Esophagus muscularis mucosa (tissue), 4 donors: ENCODE measurements around the gene FAM43B. TPM values are rescaled to one million over a fixed set of nuclear protein-coding genes. Genes with fewer than 3 reads are reported as not detected.

Experiments
- DNase-seq: peaks from one replicate; pipeline ENCODE4 v3.0.0-alpha.2; 2017; ENCODE audit errors: extremely low spot score
- H3K27ac ChIP-seq, 4 donors: fragments of 200-600 bp; sonication (generic); replicated peaks in 1 of 4; 1 replicate in 3 of 4; 2 replicates in 1 of 4; pipeline ENCODE4 v1.5.1; 2016 to 2019; ENCODE audit warnings: mild to moderate bottlenecking in 1 of 4
- H3K27me3 ChIP-seq, 4 donors: fragments of 200-600 bp; sonication (generic); one replicate each; pipeline versions ENCODE4 v1.5.1 to v1.6.0; 2016 to 2019
- H3K36me3 ChIP-seq, 4 donors: fragments of 200-600 bp; sonication (generic); one replicate each; pipeline ENCODE4 v1.5.1; 2016 to 2019
- H3K4me1 ChIP-seq, 4 donors: fragments of 200-600 bp; sonication (generic); one replicate each; pipeline ENCODE4 v1.5.1; 2016 to 2019
- H3K4me3 ChIP-seq, 4 donors: fragments of 200-600 bp; sonication (generic); 1 replicate in 2 of 4; 2 replicates in 2 of 4; pipeline ENCODE4 v1.5.1; 2016 to 2019; ENCODE audit warnings: mild to moderate bottlenecking in 4 of 4, moderate library complexity in 1 of 4
- H3K9me3 ChIP-seq, 4 donors: fragments of 200-600 bp; sonication (generic); 1 replicate in 3 of 4; 2 replicates in 1 of 4; pipeline ENCODE4 v1.5.1; 2016 to 2019
- EP300 ChIP-seq: sonication (generic); formaldehyde crosslinking; IDR thresholded peaks from one replicate; pipeline ENCODE4 v1.6.1; 2017; ENCODE audit warnings: antibody characterized with exemption
- POLR2A ChIP-seq: fragments of 450-650 bp; IDR thresholded peaks from one replicate; pipeline ENCODE4 v1.6.1; 2017; ENCODE audit warnings: antibody characterized with exemption, moderate library complexity, mild to moderate bottlenecking, low read depth
- POLR2AphosphoS5 ChIP-seq, 2 donors: sonication (generic); formaldehyde crosslinking; IDR thresholded peaks; one replicate each; pipeline ENCODE4 v1.6.1; 2017; ENCODE audit warnings: antibody characterized with exemption in 2 of 2
- WGBS: methylation state at CpG from one replicate; pipeline ENCODE4 v1.1.5; 2018; 5-methylcytosine and 5-hydroxymethylcytosine counted together
- intact Hi-C: fragments of 100-400 bp; cut with DNase I; formaldehyde crosslinking; loops from one replicate; pipeline ENCODE4 v1.15.1; 2023
- total RNA-seq, 4 donors: library from RNA; depleted of rRNA; stranded (reverse); fragments of >200 nt; gene quantifications; one replicate each; pipeline versions ENCODE4 v1.1.0 to v1.2.1, GENCODE V29; 2016
- TF ChIP-seq, protein P1 (sequence below), 3 experiments: fragments of 200-600 bp in 2 of 3; fragments of 450-650 bp in 1 of 3; sonication (generic) in 2 of 3; IDR thresholded peaks; one replicate each; pipeline ENCODE4 v1.5.1; 2017 to 2019; ENCODE audit warnings: antibody characterized with exemption in 3 of 3, mild to moderate bottlenecking in 2 of 3, moderate library complexity in 1 of 3

Gene FAM43B
- total RNA-seq, 4 donors from 2014 or later = 2.2 to 4.2 (median 3.6) TPM; not detected in 1

DNA sequence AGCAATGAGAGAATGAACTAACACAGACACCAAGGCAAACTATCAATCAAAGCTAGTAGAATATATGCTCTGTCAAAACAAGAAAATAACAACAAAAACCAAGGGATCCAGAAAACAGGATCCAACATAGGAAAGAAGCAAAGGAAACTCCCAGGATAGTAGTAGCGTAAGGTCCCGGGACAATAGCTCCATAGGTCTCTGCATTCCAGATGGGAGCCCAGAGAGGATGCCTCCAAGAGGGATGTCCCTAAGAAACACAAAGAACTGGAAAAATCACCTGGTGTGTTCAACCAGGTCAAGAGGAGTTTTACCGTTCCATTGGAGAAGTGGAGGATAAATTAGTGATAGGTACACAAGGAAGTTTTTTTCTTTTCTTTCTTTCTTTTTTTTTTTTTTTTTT lies 5.7 kb upstream of the FAM43B start:
- no peaks in the 10 kb centered on the region for H3K9me3 ChIP-seq
- no peak overlapping the region for H3K4me3 ChIP-seq
- no peak for DNase-seq
- no peak overlapping the region for H3K27ac ChIP-seq
- H3K4me1 ChIP-seq = peaks cover 0 to 5% (median 1%) of the 10 kb centered on the region in 4 donors
- 84% methylated on average over 3 of the region's 3 CpGs for WGBS
- TF ChIP-seq EP300 = no peak
- TF ChIP-seq POLR2AphosphoS5 (IDR thresholded peaks at IDR 0.05) = no peak
- no peak for TF ChIP-seq POLR2A
- TF ChIP-seq, protein P1, sequence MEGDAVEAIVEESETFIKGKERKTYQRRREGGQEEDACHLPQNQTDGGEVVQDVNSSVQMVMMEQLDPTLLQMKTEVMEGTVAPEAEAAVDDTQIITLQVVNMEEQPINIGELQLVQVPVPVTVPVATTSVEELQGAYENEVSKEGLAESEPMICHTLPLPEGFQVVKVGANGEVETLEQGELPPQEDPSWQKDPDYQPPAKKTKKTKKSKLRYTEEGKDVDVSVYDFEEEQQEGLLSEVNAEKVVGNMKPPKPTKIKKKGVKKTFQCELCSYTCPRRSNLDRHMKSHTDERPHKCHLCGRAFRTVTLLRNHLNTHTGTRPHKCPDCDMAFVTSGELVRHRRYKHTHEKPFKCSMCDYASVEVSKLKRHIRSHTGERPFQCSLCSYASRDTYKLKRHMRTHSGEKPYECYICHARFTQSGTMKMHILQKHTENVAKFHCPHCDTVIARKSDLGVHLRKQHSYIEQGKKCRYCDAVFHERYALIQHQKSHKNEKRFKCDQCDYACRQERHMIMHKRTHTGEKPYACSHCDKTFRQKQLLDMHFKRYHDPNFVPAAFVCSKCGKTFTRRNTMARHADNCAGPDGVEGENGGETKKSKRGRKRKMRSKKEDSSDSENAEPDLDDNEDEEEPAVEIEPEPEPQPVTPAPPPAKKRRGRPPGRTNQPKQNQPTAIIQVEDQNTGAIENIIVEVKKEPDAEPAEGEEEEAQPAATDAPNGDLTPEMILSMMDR (IDR thresholded peaks at IDR 0.05) = no peak
- peaks cover 0 to 66% (median 3%) of the 10 kb centered on the region in 4 donors for H3K27me3 ChIP-seq
- no peaks in the 10 kb centered on the region for H3K36me3 ChIP-seq
- intact Hi-C loops = no loop called here

DNA sequence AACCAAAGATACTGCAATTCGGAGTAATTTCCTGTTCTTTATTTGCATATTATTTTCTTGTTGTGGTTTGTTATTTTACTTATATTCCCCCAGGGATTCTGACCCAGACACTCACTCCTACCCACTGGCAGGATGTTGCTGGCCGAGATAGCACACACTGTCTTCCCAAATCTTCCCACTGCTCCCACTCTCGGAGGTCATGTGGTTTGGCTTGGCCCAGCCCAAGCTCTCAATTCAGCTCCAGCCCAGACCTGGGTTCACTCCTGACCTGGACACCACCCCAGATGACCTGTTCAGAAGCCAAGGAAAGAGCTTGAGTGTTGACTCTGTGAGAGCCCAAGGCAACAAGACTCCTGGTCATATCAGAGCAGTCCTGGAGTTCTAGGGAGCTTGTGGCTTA lies 1.2 kb upstream of the FAM43B start:
- Histone ChIP-seq H3K36me3 (no peaks in the 10 kb centered on the region), H3K4me3 (no peak overlapping the region), H3K4me1 (peaks cover 21 to 36% (median 30%) of the 10 kb centered on the region in 4 donors), H3K9me3 (no peaks in the 10 kb centered on the region), H3K27ac (peak overlapping the region in 2 of 4 donors; percentile 10 to 74), H3K27me3 (peaks cover 0 to 81% (median 27%) of the 10 kb centered on the region in 4 donors)
- intact Hi-C loops = no loop called here
- TF ChIP-seq POLR2A (no peak), POLR2AphosphoS5 (IDR thresholded peaks at IDR 0.05) (no peak), EP300 (no peak)
- TF ChIP-seq, protein P1 (IDR thresholded peaks at IDR 0.05) = no peak
- 57% methylated on average over 3 of the region's 3 CpGs for WGBS
- no peak for DNase-seq

DNA sequence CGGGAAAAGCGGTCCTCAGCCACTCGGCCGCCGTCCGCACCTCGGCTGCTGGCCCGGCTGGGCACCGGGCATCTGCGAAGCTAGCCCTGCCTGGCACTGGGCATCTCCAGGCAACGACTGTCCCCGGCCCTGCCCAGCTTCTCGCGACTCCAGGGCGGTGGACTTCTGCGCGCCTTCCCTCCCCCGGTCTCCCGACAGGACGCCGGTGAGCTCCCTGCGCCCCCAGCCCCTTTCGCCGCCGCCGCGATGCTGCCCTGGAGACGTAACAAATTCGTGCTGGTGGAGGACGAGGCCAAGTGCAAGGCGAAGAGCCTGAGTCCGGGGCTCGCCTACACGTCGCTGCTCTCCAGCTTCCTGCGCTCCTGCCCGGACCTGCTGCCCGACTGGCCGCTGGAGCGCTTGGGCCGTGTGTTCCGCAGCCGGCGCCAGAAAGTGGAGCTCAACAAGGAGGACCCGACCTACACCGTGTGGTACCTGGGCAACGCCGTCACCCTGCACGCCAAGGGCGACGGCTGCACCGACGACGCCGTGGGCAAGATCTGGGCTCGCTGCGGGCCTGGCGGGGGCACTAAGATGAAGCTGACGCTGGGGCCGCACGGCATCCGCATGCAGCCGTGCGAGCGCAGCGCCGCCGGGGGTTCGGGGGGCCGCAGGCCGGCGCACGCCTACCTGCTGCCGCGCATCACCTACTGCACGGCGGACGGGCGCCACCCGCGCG lies 514 bp downstream of the FAM43B start:
- H3K9me3 ChIP-seq = no peaks in the 10 kb centered on the region
- no peaks in the 10 kb centered on the region for H3K36me3 ChIP-seq
- WGBS = 1% methylated on average over 34 of the region's 82 CpGs
- intact Hi-C loops = no loop called here
- no peak for DNase-seq
- H3K27ac ChIP-seq = peak overlapping the region in 3 of 4 donors; percentile 43 to 74 (median 56)
- H3K4me1 ChIP-seq = peaks cover 21 to 36% (median 30%) of the 10 kb centered on the region in 4 donors
- peak overlapping the region; percentile 45 to 57 (median 50) for H3K4me3 ChIP-seq
- peaks cover 0 to 87% (median 27%) of the 10 kb centered on the region in 4 donors for H3K27me3 ChIP-seq
- TF ChIP-seq POLR2A (no peak), POLR2AphosphoS5 (IDR thresholded peaks at IDR 0.05) (no peak), EP300 (no peak)
- TF ChIP-seq, protein P1 (IDR thresholded peaks at IDR 0.05) = no peak

DNA sequence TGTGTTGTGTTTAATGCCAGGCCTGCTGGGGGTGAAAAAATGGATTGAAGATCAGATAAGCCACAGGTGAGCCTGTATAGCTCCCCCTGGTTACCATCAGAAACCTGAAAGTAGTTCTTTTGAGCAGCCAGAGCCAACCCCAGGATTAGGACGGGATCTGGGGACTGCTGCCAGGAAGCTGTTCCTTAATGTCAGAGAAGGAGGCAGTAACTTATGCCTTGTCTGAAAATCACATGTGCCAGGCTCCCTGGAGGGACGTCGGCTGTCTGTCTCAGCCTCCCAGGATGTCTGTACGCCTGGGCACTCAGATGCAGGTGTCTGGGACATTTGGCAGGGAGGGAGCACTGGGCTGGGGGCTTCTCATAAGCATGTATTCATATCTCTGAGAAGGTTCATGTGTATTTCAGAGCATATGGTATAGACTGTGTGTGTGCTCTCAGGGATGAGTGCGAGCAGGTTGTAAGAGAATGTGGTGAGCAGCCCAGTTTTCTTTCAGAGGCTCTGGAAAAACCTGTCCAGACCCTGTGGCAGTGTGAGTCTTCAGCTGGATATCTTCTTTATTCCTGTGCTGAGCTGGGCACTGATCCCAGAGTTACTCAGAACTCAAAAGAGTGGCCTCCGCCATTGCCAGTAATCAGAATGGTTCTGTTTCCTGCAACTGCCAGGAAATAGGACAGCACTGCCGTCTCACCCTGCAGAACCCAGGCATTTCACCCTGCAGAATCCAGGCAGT lies 2.8 kb downstream of the FAM43B start:
- TF ChIP-seq POLR2AphosphoS5 (IDR thresholded peaks at IDR 0.05) (no peak), EP300 (no peak), POLR2A (no peak)
- TF ChIP-seq, protein P1 (IDR thresholded peaks at IDR 0.05) = no peak
- Histone ChIP-seq H3K4me3 (no peak overlapping the region), H3K36me3 (no peaks in the 10 kb centered on the region), H3K27me3 (peaks cover 0 to 72% (median 27%) of the 10 kb centered on the region in 4 donors), H3K4me1 (peaks cover 21 to 36% (median 32%) of the 10 kb centered on the region in 4 donors), H3K9me3 (no peaks in the 10 kb centered on the region), H3K27ac (peak overlapping the region in 2 of 4 donors; percentile 23 to 46)
- intact Hi-C loops = no loop called here
- DNase-seq = no peak
- WGBS = 43% methylated on average over 7 of the region's 7 CpGs
